RWPE1 (cell line): ENCODE data around the gene SPATA46.

ENCODE experiments used
- CTCF ChIA-PET: fragments of 350-600 bp; sonication (Branson Sonifier 250); formaldehyde crosslinking; extraction: SDS; loops from one replicate; lab custom pipeline; 2021; lab: Yijun Ruan, JAX
- POLR2A ChIA-PET: fragments of 400-600 bp; formaldehyde crosslinking; extraction: SDS; loops from one replicate; lab custom pipeline; 2020; ENCODE audit warnings: antibody characterized with exemption; ENCODE audit not compliant: low non-redundant PET; lab: Yijun Ruan, JAX
- DNase-seq: peaks from one replicate; pipeline ENCODE4 v3.0.0; 2012; ENCODE audit warnings: low spot score
- H3K27ac ChIP-seq: fragments of 450-650 bp; 2 replicates; pipeline ENCODE4 v1.5.1; 2017
- CTCF ChIP-seq: fragments of 450-650 bp; conservative IDR thresholded peaks from 2 replicates; pipeline ENCODE4 v1.5.1; 2017; ENCODE audit warnings: low read depth, mild to moderate bottlenecking

SPATA46 gene

GRCh38 chr1:162391790-162392563 lies 15.3 kb upstream of the SPATA46 start:
- H3K27ac ChIP-seq, result no peak overlapping the region
- POLR2A ChIA-PET, result interaction anchor here (0.6 kb wide), 1 partner anchor 25 kb away, joined by 6 read pairs; no protein-coding TSS in a partner anchor

GRCh38 chr1:162390396-162391185 lies 13.9 kb upstream of the SPATA46 start:
- ChIA-PET POLR2A (no interaction called here), CTCF (interaction anchor here (1.1 to 2.1 kb wide), 5 partner anchors 9 to 334 kb away, joined by 3 to 12 read pairs (median 5); partner anchors contain the start of gene C1orf226)
- no peak for DNase-seq
- no peak for TF ChIP-seq CTCF
- no peak overlapping the region for H3K27ac ChIP-seq

More at GRCh38 chr1:162391790-162392563, 15.3 kb upstream of the SPATA46 start:
- TF ChIP-seq CTCF, result peak; percentile 89
- CTCF ChIA-PET, result interaction anchor here (0.6 to 2.1 kb wide), 10 partner anchors 8 to 493 kb away, joined by 3 to 12 read pairs (median 4); partner anchors contain the start of gene C1orf226
- DNase-seq, result no peak

GRCh38 chr1:162389971-162390370 lies 13.3 kb upstream of the SPATA46 start:
- TF ChIP-seq CTCF, result no peak
- CTCF ChIA-PET, result interaction anchor here (0.7 to 1.7 kb wide), 5 partner anchors 9 to 334 kb away, joined by 3 to 12 read pairs (median 3); no protein-coding TSS in a partner anchor
- no peak for DNase-seq
- peak overlapping the region; percentile 55 for H3K27ac ChIP-seq
- POLR2A ChIA-PET, result no interaction called here

- CTCF ChIA-PET, result interaction anchor here (0.7 to 1.2 kb wide), 4 partner anchors 9 to 333 kb away, joined by 3 read pairs; no protein-coding TSS in a partner anchor
- H3K27ac ChIP-seq, result peak overlapping the region; percentile 55
- DNase-seq, result peak; percentile 63
- POLR2A ChIA-PET, result no interaction called here
- TF ChIP-seq CTCF, result no peak
Measured at GRCh38 chr1:162389021-162389818, 12.6 kb upstream of the SPATA46 start.

- no peak for DNase-seq
- CTCF ChIA-PET, result interaction anchor here (1.2 kb wide), 1 partner anchor 332 kb away, joined by 3 read pairs; no protein-coding TSS in a partner anchor
- POLR2A ChIA-PET, result no interaction called here
- peak overlapping the region; percentile 20; the same call in 1 of the 2 replicates for H3K27ac ChIP-seq
- no peak for TF ChIP-seq CTCF
Measured at GRCh38 chr1:162388615-162389014, 12.0 kb upstream of the SPATA46 start.
